ENCODE results near the gene SLC35B2.

SLC35B2 gene

DNA sequence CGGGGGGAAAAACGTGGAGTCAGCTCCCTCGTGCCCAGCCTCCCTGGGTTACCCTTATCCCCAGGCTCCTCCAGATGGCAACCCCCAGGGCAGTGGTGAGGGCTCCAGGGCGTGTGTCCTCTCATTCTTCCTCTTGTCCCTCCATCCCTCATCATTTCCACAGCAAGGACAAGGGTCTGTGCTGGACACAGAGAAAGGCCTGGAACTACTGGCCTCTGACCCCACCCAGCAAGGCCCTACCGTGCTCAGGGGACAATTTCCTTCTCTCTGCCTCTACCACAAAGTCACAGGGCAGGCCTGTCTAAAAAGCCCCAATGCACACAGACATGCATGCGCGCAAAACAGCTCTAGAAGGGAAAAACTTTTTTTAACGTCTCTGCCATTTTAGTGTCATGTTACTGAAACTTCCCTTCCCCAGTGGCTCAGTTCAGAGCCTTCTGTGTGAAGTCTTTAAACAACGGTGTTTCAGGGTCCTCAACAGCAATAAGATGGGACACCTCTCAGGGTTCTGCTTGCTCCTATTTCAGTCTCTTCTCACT, 1.1 kb upstream of the SLC35B2 start:
- Histone ChIP-seq H3K4ac (ENCODE audit: low read depth, low read length) (no peak overlapping the region), H4K5ac (ENCODE audit: low read length) (no peak overlapping the region), H3K23ac (ENCODE audit: low read length) (no peak overlapping the region), H2BK5ac (ENCODE audit: low read length) (no peak overlapping the region), H3K79me1 (ENCODE audit: low read length) (no peaks in the 10 kb centered on the region), H2BK120ac (ENCODE audit: low read depth, low read length) (no peak overlapping the region), H2AK5ac (ENCODE audit: low read length) (no peak overlapping the region), H2BK15ac (replicated peaks; ENCODE audit: low read depth) (no peak overlapping the region), H3K56ac (ENCODE audit: low read length) (no peak overlapping the region), H3K36me3 (ENCODE audit: control insufficient read depth, insufficient read depth, low read length) (peaks cover 9% of the 10 kb centered on the region), H3K9ac (ENCODE audit: low read length) (no peak overlapping the region), H3K4me2 (ENCODE audit: low read length) (no peak overlapping the region), H4K8ac (ENCODE audit: low read depth, low read length) (no peak overlapping the region), H3K79me2 (ENCODE audit: control insufficient read depth, insufficient read depth, low read length) (peaks cover 2% of the 10 kb centered on the region), H3K27me3 (ENCODE audit: insufficient read depth, low read length, poor library complexity) (no peaks in the 10 kb centered on the region), H3K18ac (ENCODE audit: low read length) (no peak overlapping the region), H3K27ac (ENCODE audit: low read depth, low read length) (no peak overlapping the region), H3K4me3 (ENCODE audit: low read length) (no peak overlapping the region), H3K4me1 (ENCODE audit: control insufficient read depth, low read depth, low read length) (peaks cover 3% of the 10 kb centered on the region)
- no peak for DNase-seq
- no CpG with 5 or more reads among the region's 9 CpGs for WGBS (ENCODE audit: extremely low coverage, insufficient coverage, low lambda C conversion rate)

- WGBS (ENCODE audit: extremely low coverage, insufficient coverage, low lambda C conversion rate) = no CpG with 5 or more reads among the region's 15 CpGs
- Histone ChIP-seq H3K36me3 (ENCODE audit: control insufficient read depth, insufficient read depth, low read length) (peaks cover 13% of the 10 kb centered on the region), H2BK15ac (replicated peaks; ENCODE audit: low read depth) (no peak overlapping the region)
Observed at GRCh38 chr6:44257753-44258324, 511 bp upstream of the SLC35B2 start.

GRCh38 chr6:44256775-44257024, 628 bp downstream of the SLC35B2 start:
- peak overlapping the region; percentile 95 for H3K9ac ChIP-seq (ENCODE audit: low read length)
- H4K5ac ChIP-seq (ENCODE audit: low read length) = no peak overlapping the region
- H3K27ac ChIP-seq (ENCODE audit: low read depth, low read length) = peak overlapping the region; percentile 82
- peak overlapping the region; percentile 97 for H3K56ac ChIP-seq (ENCODE audit: low read length)
- no peaks in the 10 kb centered on the region for H3K27me3 ChIP-seq (ENCODE audit: insufficient read depth, low read length, poor library complexity)
- H3K79me1 ChIP-seq (ENCODE audit: low read length) = peaks cover 3% of the 10 kb centered on the region
- no peak overlapping the region for H3K4ac ChIP-seq (ENCODE audit: low read depth, low read length)
- WGBS (ENCODE audit: extremely low coverage, insufficient coverage, low lambda C conversion rate) = no CpG with 5 or more reads among the region's 12 CpGs
- no peak overlapping the region for H3K18ac ChIP-seq (ENCODE audit: low read length)
- H3K79me2 ChIP-seq (ENCODE audit: control insufficient read depth, insufficient read depth, low read length) = peaks cover 8% of the 10 kb centered on the region
- no peak overlapping the region for H2BK15ac ChIP-seq (replicated peaks; ENCODE audit: low read depth)
- H3K4me1 ChIP-seq (ENCODE audit: control insufficient read depth, low read depth, low read length) = no peaks in the 10 kb centered on the region
- peak overlapping the region; percentile 43 for H2BK5ac ChIP-seq (ENCODE audit: low read length)
- peaks cover 18% of the 10 kb centered on the region for H3K36me3 ChIP-seq (ENCODE audit: control insufficient read depth, insufficient read depth, low read length)
- peak overlapping the region; percentile 93 for H3K4me2 ChIP-seq (ENCODE audit: low read length)
- H4K8ac ChIP-seq (ENCODE audit: low read depth, low read length) = no peak overlapping the region
- H3K4me3 ChIP-seq (ENCODE audit: low read length) = peak overlapping the region; percentile 86
- H2BK120ac ChIP-seq (ENCODE audit: low read depth, low read length) = no peak overlapping the region
- no peak overlapping the region for H2AK5ac ChIP-seq (ENCODE audit: low read length)
- no peak overlapping the region for H3K23ac ChIP-seq (ENCODE audit: low read length)
- DNase-seq = no peak

More at GRCh38 chr6:44257753-44258324, 511 bp upstream of the SLC35B2 start:
- Histone ChIP-seq H3K27me3 (ENCODE audit: insufficient read depth, low read length, poor library complexity) (no peaks in the 10 kb centered on the region), H2BK120ac (ENCODE audit: low read depth, low read length) (no peak overlapping the region), H3K4me3 (ENCODE audit: low read length) (peak overlapping the region; percentile 35), H3K27ac (ENCODE audit: low read depth, low read length) (no peak overlapping the region), H3K23ac (ENCODE audit: low read length) (peak overlapping the region; percentile 99), H3K18ac (ENCODE audit: low read length) (no peak overlapping the region), H3K9ac (ENCODE audit: low read length) (peak overlapping the region; percentile 84), H3K4me1 (ENCODE audit: control insufficient read depth, low read depth, low read length) (no peaks in the 10 kb centered on the region), H3K4me2 (ENCODE audit: low read length) (peak overlapping the region; percentile 90), H4K8ac (ENCODE audit: low read depth, low read length) (no peak overlapping the region), H3K4ac (ENCODE audit: low read depth, low read length) (no peak overlapping the region), H3K79me1 (ENCODE audit: low read length) (no peaks in the 10 kb centered on the region), H4K5ac (ENCODE audit: low read length) (no peak overlapping the region), H2BK5ac (ENCODE audit: low read length) (no peak overlapping the region), H3K79me2 (ENCODE audit: control insufficient read depth, insufficient read depth, low read length) (peaks cover 2% of the 10 kb centered on the region), H2AK5ac (ENCODE audit: low read length) (no peak overlapping the region), H3K56ac (ENCODE audit: low read length) (peak overlapping the region; percentile 97)
- no peak for DNase-seq

- DNase-seq = peak; percentile 68
- no peak overlapping the region for H3K18ac ChIP-seq (ENCODE audit: low read length)
- H3K27ac ChIP-seq (ENCODE audit: low read depth, low read length) = peak overlapping the region; percentile 82
- H2AK5ac ChIP-seq (ENCODE audit: low read length) = no peak overlapping the region
- peak overlapping the region; percentile 97 for H3K56ac ChIP-seq (ENCODE audit: low read length)
- no peak overlapping the region for H2BK15ac ChIP-seq (replicated peaks; ENCODE audit: low read depth)
- H3K23ac ChIP-seq (ENCODE audit: low read length) = no peak overlapping the region
- H3K4me3 ChIP-seq (ENCODE audit: low read length) = peak overlapping the region; percentile 86
- H3K36me3 ChIP-seq (ENCODE audit: control insufficient read depth, insufficient read depth, low read length) = peaks cover 22% of the 10 kb centered on the region
- no peak overlapping the region for H2BK120ac ChIP-seq (ENCODE audit: low read depth, low read length)
- peak overlapping the region; percentile 95 for H3K9ac ChIP-seq (ENCODE audit: low read length)
- H3K4me1 ChIP-seq (ENCODE audit: control insufficient read depth, low read depth, low read length) = no peaks in the 10 kb centered on the region
- peak overlapping the region; percentile 43 for H2BK5ac ChIP-seq (ENCODE audit: low read length)
- H3K79me1 ChIP-seq (ENCODE audit: low read length) = peaks cover 6% of the 10 kb centered on the region
- no peak overlapping the region for H4K5ac ChIP-seq (ENCODE audit: low read length)
- peaks cover 11% of the 10 kb centered on the region for H3K79me2 ChIP-seq (ENCODE audit: control insufficient read depth, insufficient read depth, low read length)
- H4K8ac ChIP-seq (ENCODE audit: low read depth, low read length) = no peak overlapping the region
- H3K4ac ChIP-seq (ENCODE audit: low read depth, low read length) = no peak overlapping the region
- no CpG with 5 or more reads among the region's 15 CpGs for WGBS (ENCODE audit: extremely low coverage, insufficient coverage, low lambda C conversion rate)
- H3K27me3 ChIP-seq (ENCODE audit: insufficient read depth, low read length, poor library complexity) = no peaks in the 10 kb centered on the region
- H3K4me2 ChIP-seq (ENCODE audit: low read length) = peak overlapping the region; percentile 93
Observed at GRCh38 chr6:44255871-44256774, 1.2 kb downstream of the SLC35B2 start.

GRCh38 chr6:44255105-44255808, 2.1 kb downstream of the SLC35B2 start:
- Histone ChIP-seq H3K4ac (ENCODE audit: low read depth, low read length) (no peak overlapping the region), H3K56ac (ENCODE audit: low read length) (no peak overlapping the region), H2BK120ac (ENCODE audit: low read depth, low read length) (no peak overlapping the region), H4K8ac (ENCODE audit: low read depth, low read length) (no peak overlapping the region), H3K79me2 (ENCODE audit: control insufficient read depth, insufficient read depth, low read length) (peaks cover 20% of the 10 kb centered on the region), H3K4me1 (ENCODE audit: control insufficient read depth, low read depth, low read length) (no peaks in the 10 kb centered on the region), H3K23ac (ENCODE audit: low read length) (no peak overlapping the region), H3K36me3 (ENCODE audit: control insufficient read depth, insufficient read depth, low read length) (peaks cover 30% of the 10 kb centered on the region), H3K27me3 (ENCODE audit: insufficient read depth, low read length, poor library complexity) (no peaks in the 10 kb centered on the region), H3K18ac (ENCODE audit: low read length) (no peak overlapping the region), H3K79me1 (ENCODE audit: low read length) (peaks cover 12% of the 10 kb centered on the region), H4K5ac (ENCODE audit: low read length) (no peak overlapping the region), H3K4me3 (ENCODE audit: low read length) (no peak overlapping the region), H2BK5ac (ENCODE audit: low read length) (no peak overlapping the region), H2BK15ac (replicated peaks; ENCODE audit: low read depth) (no peak overlapping the region), H3K27ac (ENCODE audit: low read depth, low read length) (no peak overlapping the region), H3K9ac (ENCODE audit: low read length) (no peak overlapping the region), H2AK5ac (ENCODE audit: low read length) (no peak overlapping the region), H3K4me2 (ENCODE audit: low read length) (no peak overlapping the region)
- no CpG with 5 or more reads among the region's 16 CpGs for WGBS (ENCODE audit: extremely low coverage, insufficient coverage, low lambda C conversion rate)
- DNase-seq = peak; percentile 41

Measured in mesendoderm (in vitro differentiated cells).